A673 (cell line): Measurements from ENCODE around the gene MLXIP.

Experiments
- CTCF ChIP-seq: fragments of 300-800, 200-600 bp; sonication (generic); conservative IDR thresholded peaks from 2 replicates; pipeline ENCODE4 v1.5.1; 2017; ENCODE audit warnings: low read depth, mild to moderate bottlenecking, antibody characterized with exemption, low read length, moderate library complexity, mixed read lengths
- EZH2 ChIP-seq: fragments of 200-600 bp; sonication (generic); IDR thresholded peaks from 2 replicates; pipeline ENCODE4 v1.6.1; 2017; ENCODE audit warnings: borderline replicate concordance, low read depth, mild to moderate bottlenecking, mixed read lengths, antibody characterized with exemption, low read length; ENCODE audit not compliant: poor library complexity, severe bottlenecking

GRCh38 chr12:122059203-122059960 lies 19.2 kb upstream of the MLXIP start:
- TF ChIP-seq CTCF: no peak
- TF ChIP-seq EZH2: no peak
